Ovary (tissue), 3 donors: ENCODE measurements around the gene DPY19L3.

Source experiments
- CTCF ChIP-seq, 3 donors: fragments of 450-650 bp in 2 of 3; fragments of 200-600 bp in 1 of 3; IDR thresholded peaks; one replicate each; pipeline versions ENCODE4 v1.5.1 to v1.8.0; 2016 to 2022; ENCODE audit warnings: antibody characterized with exemption in 3 of 3, mild to moderate bottlenecking in 1 of 3
- EP300 ChIP-seq: sonication (generic); formaldehyde crosslinking; IDR thresholded peaks from one replicate; pipeline ENCODE4 v1.6.1; 2017; ENCODE audit warnings: antibody characterized with exemption
- POLR2A ChIP-seq: fragments of 450-650 bp; IDR thresholded peaks from one replicate; pipeline ENCODE4 v1.6.1; 2017; ENCODE audit warnings: antibody characterized with exemption, mild to moderate bottlenecking, moderate library complexity
- donor health status: DM: no; HTN: no; CAD: no.

- TF ChIP-seq CTCF (IDR thresholded peaks at IDR 0.05) (no peak), POLR2A (no peak), EP300 (no peak)
Measured at GRCh38 chr19:32456406-32456805, 50.8 kb downstream of the DPY19L3 start.
